Left cardiac atrium (tissue), 4 donors: ENCODE results near the gene RPTOR. TPM values are rescaled to one million over a fixed set of nuclear protein-coding genes. Genes with fewer than 3 reads are reported as not detected.
"Not testable (repeated sequence)": the region's sequence is repeated elsewhere in the genome, so short reads cannot be mapped to it uniquely, and the experiment has no call there.

Source experiments
- ATAC-seq, 2 donors: fragments of 200-7000 bp; cut with Tn5 transposase; one replicate each; pipeline ENCODE4 v1.9.1; 2020; ENCODE audit warnings: mild to moderate bottlenecking in 2 of 2, moderate library complexity in 2 of 2
- DNase-seq: peaks from one replicate; pipeline ENCODE4 v3.0.0-alpha.2; 2020
- intact Hi-C, 2 donors: fragments of 100-400 bp; cut with DNase I; formaldehyde crosslinking; loops; one replicate each; pipeline versions ENCODE4 v1.14.1 to v1.15.1; 2022 to 2023
- total RNA-seq, 2 donors: library from RNA; stranded (reverse); fragmentation: NEBNext Ultra II Directional; extraction: Animal tissue kit (Norgen Biotek cat#: 25700); gene quantifications; one replicate each; pipeline ENCODE4 v1.2.1, GENCODE V29; 2021
- donor health status: DM: no; HTN: yes; CAD: no.
- donor health status: DM: no; HTN: yes; CAD: no; lungs with severe emphysema.
- donor health status: DM: yes; HTN: yes; CAD: no.
- donor health status: Dilated cardiomyopathy.

Gene RPTOR
- total RNA-seq, 2 donors from 2014 or later: 18.9 to 22.9 TPM

GRCh38 chr17:80742581-80743180 lies 198.0 kb downstream of the RPTOR start:
- intact Hi-C loops: no loop called here
- no peak for DNase-seq
- ATAC-seq: no peak

GRCh38 chr17:80743181-80743771 lies 198.6 kb downstream of the RPTOR start:
- intact Hi-C loops: no loop called here
- DNase-seq (no peak), ATAC-seq (peak in 1 of 2 donors; percentile 8)

- DNase-seq, intact Hi-C loops: not testable (repeated sequence)
Observed at GRCh38 chr17:80743973-80744372, 199.3 kb downstream of the RPTOR start.

GRCh38 chr17:80744725-80745124 lies 200.1 kb downstream of the RPTOR start:
- DNase-seq, ATAC-seq: not testable (repeated sequence)

More at GRCh38 chr17:80743973-80744372, 199.3 kb downstream of the RPTOR start:
- ATAC-seq: not testable (repeated sequence)

GRCh38 chr17:80745183-80745582 lies 200.5 kb downstream of the RPTOR start:
- DNase-seq (no peak), ATAC-seq (no peak)
- intact Hi-C loops: no loop called here

More at GRCh38 chr17:80744725-80745124, 200.1 kb downstream of the RPTOR start:
- intact Hi-C loops: not testable (repeated sequence)

GRCh38 chr17:80746262-80746935 lies 201.8 kb downstream of the RPTOR start:
- intact Hi-C loops: no loop called here
- ATAC-seq: no peak
- DNase-seq: no peak

- no peak for ATAC-seq
- intact Hi-C loops: no loop called here
- DNase-seq: no peak
Observed at GRCh38 chr17:80747469-80747868, 202.8 kb downstream of the RPTOR start.

GRCh38 chr17:80749611-80750010 lies 205.0 kb downstream of the RPTOR start:
- intact Hi-C loops: no loop called here
- ATAC-seq (no peak), DNase-seq (no peak)

- ATAC-seq: peak; percentile 42 to 55
Observed at GRCh38 chr17:80750263-80750662, 205.6 kb downstream of the RPTOR start.

GRCh38 chr17:80751070-80751945 lies 206.7 kb downstream of the RPTOR start:
- ATAC-seq: peak; percentile 38 to 65
- intact Hi-C loops: no loop called here
- no peak for DNase-seq

More at GRCh38 chr17:80750263-80750662, 205.6 kb downstream of the RPTOR start:
- no peak for DNase-seq
- intact Hi-C loops: no loop called here

- intact Hi-C loops: no loop called here
- ATAC-seq: no peak
- DNase-seq: no peak
Observed at GRCh38 chr17:80751946-80752581, 207.4 kb downstream of the RPTOR start.

- DNase-seq: no peak
- ATAC-seq: no peak
- intact Hi-C loops: no loop called here
Observed at GRCh38 chr17:80753685-80754345, 209.2 kb downstream of the RPTOR start.

GRCh38 chr17:80754846-80755245 lies 210.2 kb downstream of the RPTOR start:
- no peak for ATAC-seq
- intact Hi-C loops: no loop called here
- DNase-seq: no peak

- no peak for ATAC-seq
- DNase-seq: no peak
- intact Hi-C loops: no loop called here
Observed at GRCh38 chr17:80755650-80756405, 211.2 kb downstream of the RPTOR start.

GRCh38 chr17:80758481-80759376 lies 214.1 kb downstream of the RPTOR start:
- intact Hi-C loops: no loop called here
- no peak for DNase-seq
- peak; percentile 34 to 73 for ATAC-seq

- intact Hi-C loops: no loop called here
- ATAC-seq: no peak
- no peak for DNase-seq
Observed at GRCh38 chr17:80759377-80759673, 214.7 kb downstream of the RPTOR start.

- DNase-seq (no peak), ATAC-seq (no peak)
- intact Hi-C loops: no loop called here
Observed at GRCh38 chr17:80760511-80760911, 215.9 kb downstream of the RPTOR start.
